NCI-H187 treated with DMSO at 0.1 percent for 48 hours (cell line): ENCODE data around the gene MIPOL1.
"Not testable (repeated sequence)": the region's sequence is repeated elsewhere in the genome, so short reads cannot be mapped to it uniquely, and the experiment has no call there.

Experiments
- DNase-seq: peaks from one replicate; lab custom pipeline; 2025; lab: John Stamatoyannopoulos, UW

MIPOL1 gene

DNA sequence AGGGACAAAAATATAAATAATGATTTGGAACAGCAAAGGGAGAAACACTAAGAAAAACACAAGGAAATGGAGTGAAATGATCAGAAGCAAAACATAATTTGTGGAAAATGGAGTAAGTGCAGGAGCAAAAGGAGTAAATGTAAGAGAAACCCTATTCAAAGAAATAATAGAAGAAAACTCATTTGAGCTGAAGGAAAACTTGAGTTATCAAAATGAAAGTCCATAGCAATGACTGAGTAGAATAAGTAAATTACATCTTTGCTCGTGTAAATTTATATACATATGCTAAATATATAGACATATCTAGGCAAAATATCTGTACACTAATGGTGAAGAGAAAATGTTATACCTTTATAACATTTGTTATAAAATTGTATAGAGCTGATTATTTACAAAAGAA lies 203.4 kb downstream of the MIPOL1 start:
- DNase-seq, result no peak

DNA sequence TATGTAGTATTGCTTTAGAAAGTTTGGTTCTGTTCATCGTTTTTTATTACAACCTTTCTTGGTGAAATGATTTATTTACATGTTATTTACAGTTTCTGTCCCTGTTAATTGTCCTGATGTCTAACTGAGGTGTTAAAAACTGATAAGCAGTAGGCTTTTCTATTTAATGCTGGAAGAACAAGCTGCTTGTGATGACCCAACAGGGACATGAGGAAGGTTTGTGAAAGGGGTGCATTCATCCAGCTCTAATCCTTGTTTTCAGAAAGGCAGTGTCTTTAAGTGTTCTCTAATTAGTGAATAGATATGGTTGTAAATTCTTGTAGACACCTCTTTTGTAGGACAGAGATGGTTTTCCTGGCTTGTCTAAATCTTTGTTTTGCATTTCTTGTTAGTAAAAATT lies 205.9 kb downstream of the MIPOL1 start:
- no peak for DNase-seq

GRCh38 chr14:37406095-37406494 lies 208.4 kb downstream of the MIPOL1 start:
- no peak for DNase-seq

GRCh38 chr14:37411079-37411735 lies 213.5 kb downstream of the MIPOL1 start:
- no peak for DNase-seq

- no peak for DNase-seq
Measured at GRCh38 chr14:37413050-37413449, 215.3 kb downstream of the MIPOL1 start.

- DNase-seq, result no peak
Measured at GRCh38 chr14:37413504-37414003, 215.8 kb downstream of the MIPOL1 start.

- DNase-seq, result no peak
Measured at GRCh38 chr14:37416264-37416663, 218.5 kb downstream of the MIPOL1 start.

DNA sequence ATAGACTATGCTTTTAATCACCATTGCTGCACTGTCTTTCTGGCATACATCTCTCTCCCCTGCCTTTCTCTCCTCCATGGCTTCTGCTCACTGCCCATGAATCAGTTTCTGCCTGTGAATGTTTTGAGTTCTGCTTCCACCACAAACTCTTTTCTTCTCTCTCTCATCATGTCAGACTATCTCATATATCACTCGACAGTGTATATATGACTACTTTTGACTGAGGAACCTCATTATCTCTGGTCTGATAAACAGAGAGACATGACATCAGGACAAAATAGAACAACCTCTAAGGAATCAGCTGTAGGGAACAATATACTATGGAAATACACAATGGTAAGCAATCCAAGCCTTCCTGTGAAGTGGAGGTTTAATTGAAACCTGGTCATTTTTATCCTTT lies 219.4 kb downstream of the MIPOL1 start:
- DNase-seq, result no peak

- DNase-seq, result no peak
Measured at GRCh38 chr14:37417833-37418232, 220.1 kb downstream of the MIPOL1 start.

DNA sequence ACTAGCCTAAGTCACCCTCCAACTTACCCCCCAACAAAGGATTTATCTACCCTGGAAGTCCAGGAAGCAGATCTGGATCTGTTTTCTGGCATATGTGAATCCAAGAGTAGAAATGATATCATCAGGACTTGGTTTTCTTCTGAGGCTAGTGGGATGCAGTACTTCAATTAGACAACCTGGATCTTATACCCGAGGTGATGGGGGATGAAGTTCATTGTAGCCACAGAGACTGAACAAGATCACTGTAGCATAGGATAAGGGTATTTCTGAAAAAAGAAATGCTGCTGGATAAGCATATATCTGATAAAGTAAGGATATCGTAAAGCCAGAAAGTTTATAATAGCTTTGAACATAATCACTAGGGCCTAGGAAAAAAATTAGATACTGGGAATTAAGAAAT lies 222.9 kb downstream of the MIPOL1 start:
- no peak for DNase-seq

DNA sequence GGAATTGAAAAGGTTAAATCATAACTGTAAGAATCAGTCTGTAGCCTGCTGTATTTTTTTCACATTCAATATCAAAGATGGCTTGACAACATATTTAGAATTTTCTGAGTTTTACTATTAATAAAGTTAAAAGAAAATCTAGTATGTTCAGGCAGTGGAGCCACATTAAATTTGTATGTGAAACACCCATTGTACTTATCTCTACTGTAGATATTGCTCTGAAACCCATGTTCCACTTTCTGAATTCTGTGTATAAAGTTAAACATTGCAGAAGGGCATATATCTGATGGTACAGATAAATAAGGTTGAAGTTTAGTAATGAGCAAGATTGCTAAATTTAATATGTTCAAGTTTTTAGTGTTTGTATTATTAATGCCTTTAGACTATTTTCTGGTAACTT lies 224.6 kb downstream of the MIPOL1 start:
- no peak for DNase-seq

DNA sequence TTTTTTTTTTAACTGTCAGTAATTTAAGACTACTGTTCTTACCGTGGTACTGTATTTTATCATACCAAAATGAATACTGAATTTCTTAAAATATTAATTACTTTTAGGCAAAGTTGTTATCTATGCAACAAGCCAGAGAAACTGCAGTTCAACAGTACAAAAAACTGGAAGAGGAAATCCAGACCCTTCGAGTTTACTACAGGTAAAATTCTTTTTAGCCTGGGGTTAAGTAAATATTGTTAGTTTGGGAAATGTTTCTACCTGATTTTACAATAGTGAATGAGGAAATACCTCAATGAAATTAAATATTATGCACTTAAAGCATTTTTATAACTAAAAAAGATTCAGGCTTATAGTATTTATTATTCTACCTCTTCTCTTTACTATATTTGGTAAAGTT lies 225.0 kb downstream of the MIPOL1 start:
- DNase-seq, result no peak

DNA sequence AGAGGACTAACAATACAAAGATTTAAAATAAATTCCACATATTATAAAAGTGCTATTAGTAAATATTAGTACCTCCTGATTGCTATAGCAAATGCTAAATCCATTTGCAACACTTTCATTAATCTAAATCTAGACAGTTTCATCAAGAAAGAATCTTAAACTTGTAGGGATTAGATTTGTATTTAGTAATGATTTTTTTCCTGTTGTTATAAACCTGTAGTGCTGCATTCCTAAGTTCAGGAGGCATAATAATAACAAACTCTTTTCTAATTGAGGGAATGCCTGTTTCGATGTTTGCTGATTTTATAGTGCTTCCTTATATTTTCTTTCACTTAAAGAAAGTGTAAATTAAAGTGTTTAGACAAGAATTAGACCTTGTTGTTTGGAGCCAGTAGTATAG lies 231.2 kb downstream of the MIPOL1 start:
- no peak for DNase-seq

GRCh38 chr14:37429618-37430017 lies 231.9 kb downstream of the MIPOL1 start:
- no peak for DNase-seq

GRCh38 chr14:37434867-37435266 lies 237.1 kb downstream of the MIPOL1 start:
- DNase-seq, result no peak

DNA sequence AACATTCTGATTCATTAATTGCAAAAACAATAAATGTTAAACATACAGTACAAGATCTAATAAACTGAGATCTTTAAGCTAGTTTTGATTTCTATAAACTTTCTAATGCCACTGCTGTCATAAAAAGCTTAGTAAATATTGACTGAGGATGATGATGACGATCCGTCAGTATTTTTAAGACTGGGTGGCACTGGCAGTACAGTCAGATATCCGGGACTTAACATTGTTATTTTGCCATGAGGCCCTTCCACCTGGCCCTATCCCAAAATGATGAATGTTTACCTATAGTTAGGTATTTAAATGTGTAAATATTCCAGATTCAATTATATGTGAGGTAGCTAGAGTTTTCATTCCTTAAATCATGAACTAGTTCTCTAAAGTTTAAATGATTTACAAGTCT lies 238.8 kb downstream of the MIPOL1 start:
- DNase-seq, result no peak

GRCh38 chr14:37437490-37437889 lies 239.8 kb downstream of the MIPOL1 start:
- DNase-seq, result no peak

- no peak for DNase-seq
Measured at GRCh38 chr14:37438444-37438843, 240.7 kb downstream of the MIPOL1 start.

DNA sequence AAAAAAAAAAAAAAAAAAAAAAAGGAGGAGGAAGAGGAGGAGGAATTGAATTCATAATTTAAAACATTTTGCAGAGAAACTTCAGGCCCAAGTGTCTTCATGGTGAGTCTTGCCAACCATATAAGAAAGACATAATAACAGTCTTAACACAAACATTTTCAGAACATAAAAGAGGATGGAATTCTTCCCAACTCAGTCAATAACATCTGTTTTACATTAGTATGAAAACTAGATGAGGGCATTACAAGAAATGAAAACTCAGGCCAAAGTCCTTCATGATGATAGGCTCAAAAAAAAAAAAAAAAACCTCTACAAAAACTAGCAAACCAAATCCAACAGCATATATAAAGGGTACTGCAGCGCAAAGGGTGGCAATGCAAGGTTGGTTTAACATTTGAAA lies 245.7 kb downstream of the MIPOL1 start:
- DNase-seq, result no peak

GRCh38 chr14:37447883-37448391 lies 250.2 kb downstream of the MIPOL1 start:
- no peak for DNase-seq

- no peak for DNase-seq
Measured at GRCh38 chr14:37452323-37452722, 254.6 kb downstream of the MIPOL1 start.

DNA sequence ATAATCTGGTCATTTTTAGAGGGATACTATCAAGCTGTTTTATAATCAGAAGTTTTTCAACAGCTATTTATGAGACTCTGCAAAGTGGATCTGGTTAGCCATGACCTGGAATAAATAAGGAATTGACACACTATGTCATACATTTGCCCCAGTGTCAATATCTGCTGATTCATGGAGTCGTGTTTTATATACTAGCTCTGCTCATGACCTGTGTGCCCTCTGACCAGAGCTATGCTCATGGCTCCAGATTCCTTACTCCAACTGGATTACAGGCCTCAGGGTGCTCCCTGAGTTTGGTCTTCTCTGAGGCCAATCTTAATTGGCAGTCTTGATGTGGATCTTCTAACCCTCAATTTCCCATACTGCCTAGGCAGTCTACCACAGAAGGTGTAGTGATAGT lies 256.2 kb downstream of the MIPOL1 start:
- no peak for DNase-seq

DNA sequence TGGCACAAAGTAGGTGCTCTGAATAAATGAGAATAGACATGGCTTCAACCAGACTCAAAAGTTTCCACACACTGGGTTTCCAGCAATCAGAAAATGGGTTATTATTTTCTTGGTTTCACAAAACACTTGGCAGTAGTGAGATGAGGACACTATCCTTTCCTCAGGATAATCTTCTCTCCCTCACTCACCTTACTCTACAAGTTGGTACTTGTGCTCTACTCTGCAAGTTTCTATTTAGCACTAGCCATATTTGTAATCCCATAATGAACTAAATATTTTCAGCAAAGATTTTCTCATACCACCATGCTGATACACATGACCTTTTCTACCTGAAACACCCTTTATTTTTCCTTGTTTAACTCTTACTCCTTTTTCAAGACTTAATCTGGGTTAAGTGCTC lies 259.6 kb downstream of the MIPOL1 start:
- no peak for DNase-seq

GRCh38 chr14:37462426-37462825 lies 264.7 kb downstream of the MIPOL1 start:
- not testable (repeated sequence) for DNase-seq
